ENCODE data around the gene NTM.

- TF ChIP-seq POLR2A (IDR thresholded peaks at IDR 0.05): no peak
- TF ChIP-seq CTCF (IDR thresholded peaks at IDR 0.05): no peak
Measured at GRCh38 chr11:132335311-132335710, 964.9 kb downstream of the NTM start.
